Measurements from ENCODE around the gene P3H2.

GRCh38 chr3:189990826-189991225 is 129.9 kb downstream of the P3H2 start:
- TF ChIP-seq CTCF (IDR thresholded peaks at IDR 0.05): no peak
- no peak for TF ChIP-seq POLR2AphosphoS5 (IDR thresholded peaks at IDR 0.05)
